NT2/D1 (cell line): Measurements from ENCODE around the gene B3GNT9.

ENCODE experiments used
- SUZ12 ChIP-seq: IDR thresholded peaks from 2 replicates; pipeline ENCODE4 v1.6.1; 2011; ENCODE audit not compliant: insufficient read length, insufficient read depth; ENCODE audit errors: extremely low read depth
- YY1 ChIP-seq: IDR thresholded peaks from 2 replicates; pipeline ENCODE4 v1.6.1; 2011; ENCODE audit not compliant: insufficient read length, insufficient read depth

DNA sequence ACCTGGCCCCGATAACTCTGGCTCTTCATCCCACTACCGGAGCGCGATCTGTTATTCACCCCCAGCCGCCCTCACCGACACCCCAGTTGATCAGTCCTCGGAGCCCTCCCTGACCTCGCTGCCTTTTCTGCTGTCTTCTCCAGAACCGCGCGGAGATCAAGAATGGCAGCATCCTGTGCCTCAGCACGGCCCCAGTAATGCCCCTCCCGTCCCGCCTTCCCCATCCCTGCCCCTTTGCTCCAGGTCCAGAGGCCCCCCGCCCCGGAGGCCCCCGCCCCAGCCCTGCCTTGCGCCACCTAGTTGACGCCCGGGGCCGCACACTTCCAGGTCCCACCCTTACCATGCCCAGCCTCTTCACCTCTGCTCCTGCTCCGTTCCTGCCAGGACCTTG, 49.0 kb upstream of the B3GNT9 start:
- TF ChIP-seq SUZ12 (no peak), YY1 (no peak)
